Measurements from ENCODE around the gene GALP.

DNA sequence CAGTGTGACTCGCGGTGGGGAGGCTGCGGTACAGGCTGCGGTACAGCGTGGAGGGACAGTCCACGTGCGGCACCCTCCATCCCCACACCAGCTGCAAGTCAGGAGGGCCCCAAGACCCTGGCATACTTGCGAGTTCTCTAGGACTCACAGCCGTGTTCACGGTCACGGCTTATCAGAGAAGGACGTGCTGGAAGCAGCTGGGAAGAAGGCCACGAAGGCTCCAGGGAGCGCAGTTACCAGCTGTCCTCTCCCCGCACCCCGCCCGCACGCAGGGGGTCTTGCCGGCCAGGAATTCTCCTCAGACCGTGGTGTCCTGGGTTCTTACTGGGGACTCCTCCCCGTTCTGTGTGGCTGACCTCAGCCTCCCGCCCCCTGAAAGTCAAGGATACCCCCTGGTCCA, 28.5 kb upstream of the GALP start:
- TF ChIP-seq POLR2AphosphoS5 (IDR thresholded peaks at IDR 0.05; ENCODE audit: low read depth, low read length) = no peak
- no peak for TF ChIP-seq TAF1 (IDR thresholded peaks at IDR 0.05; ENCODE audit: borderline replicate concordance, insufficient read depth, low read length)

Data from PFSK-1 (cell line).